ENCODE results near the gene SYT2.
"Not testable (repeated sequence)": the region's sequence is repeated elsewhere in the genome, so short reads cannot be mapped to it uniquely, and the experiment has no call there.

Gene SYT2

DNA sequence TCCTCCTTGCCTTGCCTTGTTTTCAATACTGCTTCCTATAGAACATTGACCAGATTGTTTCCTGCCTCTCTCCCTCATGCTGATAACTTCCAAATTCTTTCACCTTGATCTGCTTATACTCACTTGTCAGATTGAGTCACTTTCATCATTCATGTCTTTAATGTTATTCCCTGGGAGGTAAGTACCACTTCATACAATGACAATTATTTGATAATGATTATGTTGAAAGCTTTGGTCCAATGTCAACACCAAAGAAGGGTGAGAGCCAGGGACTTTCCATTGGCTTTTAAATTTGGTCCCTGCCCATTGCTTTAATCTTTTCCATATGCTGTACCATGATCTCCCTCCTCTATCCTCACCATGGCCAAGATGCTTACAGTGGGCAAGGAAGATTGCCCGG is 137.4 kb downstream of the SYT2 start:
- DNase-seq (ENCODE audit: low read depth, low spot score), result no peak

DNA sequence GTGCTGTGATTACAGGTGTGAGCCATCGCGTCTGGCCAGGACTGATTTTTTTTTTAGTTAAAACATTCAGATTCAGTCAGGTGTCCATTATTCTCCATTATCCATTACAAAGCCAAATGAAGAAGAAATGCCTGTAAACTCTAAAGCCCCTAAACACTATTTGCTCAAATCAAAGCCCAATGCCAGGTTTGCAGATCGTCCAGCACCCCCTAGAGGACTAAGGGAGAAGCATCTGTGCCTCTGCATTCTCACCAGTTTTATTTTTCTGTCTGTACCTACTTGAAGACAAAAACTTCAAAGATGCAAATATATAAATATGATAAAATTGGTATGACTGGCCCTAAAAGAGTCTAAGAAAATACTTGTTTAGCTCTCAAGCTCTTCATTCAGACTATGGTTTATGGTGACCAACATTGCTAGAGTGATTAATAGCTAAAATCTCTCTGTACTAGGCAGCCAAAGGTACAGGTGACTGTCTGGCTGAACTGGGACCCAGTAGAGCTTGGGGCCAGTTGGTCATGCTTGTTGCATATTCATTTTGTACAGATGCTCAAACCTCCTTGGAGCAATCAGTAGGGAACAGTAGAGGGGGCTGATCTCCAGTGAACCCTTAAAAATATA is 138.4 kb downstream of the SYT2 start:
- peak; percentile 66 for DNase-seq (ENCODE audit: low read depth, low spot score)

DNA sequence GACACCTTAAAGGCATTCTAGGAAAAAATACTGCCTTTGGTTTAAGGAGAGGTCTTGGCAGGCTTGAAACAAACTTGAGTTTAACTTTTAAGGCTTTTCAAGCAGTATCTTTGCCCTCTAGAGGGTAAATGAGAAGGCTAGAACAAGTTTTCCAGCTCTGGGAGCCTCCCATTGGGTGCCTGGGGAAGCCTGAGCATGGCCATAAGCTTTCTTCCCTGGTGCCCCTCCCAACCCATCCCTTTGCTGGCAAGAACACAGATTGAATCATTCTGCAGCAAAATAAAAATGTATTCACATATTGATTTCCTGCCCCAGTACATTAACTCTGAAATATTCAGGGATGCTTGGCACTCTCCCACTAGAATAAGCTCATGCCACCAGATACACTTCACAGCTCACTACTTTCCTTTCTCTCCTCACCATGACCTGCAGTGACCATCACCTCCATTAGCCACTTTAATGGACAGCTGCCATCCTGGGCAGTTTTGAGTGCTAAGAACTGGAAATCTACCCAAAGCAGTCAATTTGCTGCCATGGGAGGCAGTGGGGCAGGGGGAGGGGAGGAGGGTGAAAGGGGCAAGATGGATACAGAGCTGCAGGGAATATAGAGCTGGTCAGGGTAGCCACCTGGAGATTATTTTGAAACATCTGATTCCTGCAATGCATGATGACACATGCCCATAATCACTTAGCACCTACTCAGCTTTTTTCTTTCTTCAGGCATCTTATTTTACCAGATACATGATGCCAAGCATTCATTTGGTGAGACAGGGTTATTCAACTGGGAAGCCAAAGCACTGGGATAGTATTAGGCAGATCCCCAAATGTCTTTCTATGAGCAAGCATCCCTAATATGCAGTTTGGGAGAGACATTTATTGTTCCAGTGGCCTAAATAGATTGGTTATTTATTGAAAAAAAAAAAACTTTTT is 140.6 kb downstream of the SYT2 start:
- DNase-seq (ENCODE audit: low read depth, low spot score), result no peak

DNA sequence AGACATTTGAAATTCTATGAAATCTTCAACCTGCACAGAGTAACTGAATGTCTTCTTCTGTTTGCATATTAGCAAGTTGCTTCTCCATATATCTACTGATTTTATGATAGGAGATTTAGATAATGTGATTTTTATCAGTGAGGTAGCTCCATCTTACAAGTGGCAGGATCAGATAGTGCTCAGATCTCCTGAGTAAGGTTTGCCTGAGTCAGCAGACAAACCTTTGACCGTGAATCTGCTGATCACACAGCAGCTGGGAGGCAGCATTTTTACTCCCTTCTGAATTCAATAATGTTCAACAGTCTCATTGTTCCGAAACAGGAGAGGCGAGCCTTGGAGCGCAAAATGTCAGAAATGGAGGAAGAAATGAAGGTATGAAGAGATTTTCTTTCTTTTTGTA is 141.4 kb downstream of the SYT2 start:
- no peak for DNase-seq (ENCODE audit: low read depth, low spot score)

DNA sequence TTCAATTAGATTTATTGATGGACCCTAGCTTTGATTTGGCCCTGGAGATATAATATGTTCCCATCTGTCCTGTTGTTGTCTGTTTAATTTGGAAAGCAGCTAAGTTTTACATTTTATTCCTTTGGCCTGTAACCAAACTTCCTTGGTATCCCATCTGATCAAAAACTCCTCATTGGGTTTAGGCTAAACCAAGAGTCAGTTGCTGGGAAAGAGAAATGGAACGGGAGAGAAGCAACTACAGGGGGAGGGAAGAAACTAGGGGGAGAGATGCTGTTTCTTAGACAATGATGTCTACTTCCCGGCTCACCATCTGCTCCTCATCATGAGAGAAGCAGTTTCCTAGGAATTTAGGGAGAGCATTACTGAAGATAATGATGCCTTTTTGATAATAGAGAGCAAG is 141.8 kb downstream of the SYT2 start:
- no peak for DNase-seq (ENCODE audit: low read depth, low spot score)

DNA sequence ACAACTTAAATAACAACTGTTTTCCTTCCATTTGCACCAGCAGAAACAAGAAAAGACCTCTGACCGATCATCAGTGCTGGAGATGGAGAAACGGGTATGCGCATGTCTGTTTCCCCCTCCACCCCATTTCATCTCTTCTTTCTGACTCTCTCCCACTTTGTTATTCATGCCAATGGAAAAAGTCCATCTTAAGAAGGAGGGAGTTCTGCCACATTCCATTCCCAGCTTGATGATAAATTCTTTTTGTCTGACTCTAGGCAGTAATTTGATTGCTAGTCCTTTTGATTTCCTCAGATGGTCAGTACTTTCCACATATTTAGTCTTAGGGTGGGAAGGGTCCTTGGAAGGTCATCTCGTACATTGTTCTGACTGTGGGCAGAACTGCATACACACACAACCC is 142.5 kb downstream of the SYT2 start:
- DNase-seq (ENCODE audit: low read depth, low spot score), result peak; percentile 77

DNA sequence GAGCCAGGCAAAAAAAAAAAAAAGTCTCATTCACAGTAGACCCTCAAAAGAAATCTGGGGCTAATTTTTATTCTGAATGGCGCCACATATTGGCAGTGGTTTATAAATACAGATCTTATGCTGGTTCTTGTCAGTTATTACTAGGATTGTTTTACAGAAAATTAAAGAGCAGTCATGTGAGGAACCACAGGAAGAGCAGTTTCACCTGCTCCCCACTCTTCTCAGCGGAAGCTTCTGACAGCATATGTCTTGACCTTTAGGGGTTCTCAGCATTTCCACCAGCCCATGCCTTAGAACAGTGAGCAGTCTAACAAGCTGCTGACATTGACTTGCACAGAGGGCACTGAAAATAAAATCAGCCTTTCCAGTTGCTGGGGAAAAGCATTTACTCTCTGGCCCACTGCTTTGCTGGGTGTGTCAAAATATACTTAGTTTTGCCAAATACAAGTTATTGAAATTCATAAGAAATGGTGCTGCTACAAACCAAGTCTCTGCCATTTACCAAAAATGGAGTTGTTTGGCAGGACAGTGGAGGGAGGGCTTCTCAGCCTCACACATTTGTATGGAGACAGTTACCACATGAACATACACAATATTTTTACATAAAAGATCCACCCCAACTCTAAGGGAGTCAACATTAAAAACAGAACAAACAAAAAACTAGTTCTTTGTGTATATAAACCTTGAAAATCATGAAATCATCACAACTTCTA is 144.2 kb downstream of the SYT2 start:
- no peak for DNase-seq (ENCODE audit: low read depth, low spot score)

DNA sequence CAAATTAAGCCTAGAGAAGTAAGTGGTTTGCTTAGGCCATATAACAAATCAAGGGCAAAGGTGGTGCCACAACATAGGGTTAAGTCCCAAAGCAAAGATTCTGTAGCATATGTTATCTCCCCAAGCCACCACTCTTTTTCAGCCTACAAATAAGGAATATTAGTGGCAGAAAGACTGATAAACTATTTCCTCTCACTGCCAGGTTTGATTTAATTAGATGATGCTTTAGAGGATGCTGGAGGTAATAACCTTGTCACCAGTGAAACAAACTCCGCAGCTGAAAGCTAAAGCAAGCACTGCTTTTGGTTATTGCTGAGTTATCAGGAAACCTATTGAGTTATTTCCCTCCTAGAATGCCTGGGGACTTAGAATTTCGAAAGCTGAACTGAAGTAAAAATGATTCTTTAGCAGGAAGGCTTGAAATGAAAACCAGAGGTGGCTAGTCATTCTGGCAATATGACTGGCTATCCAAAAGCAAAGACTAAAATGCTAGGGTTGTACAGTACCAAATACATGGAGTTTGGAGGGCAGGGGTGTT is 145.2 kb downstream of the SYT2 start:
- DNase-seq (ENCODE audit: low read depth, low spot score), result no peak

DNA sequence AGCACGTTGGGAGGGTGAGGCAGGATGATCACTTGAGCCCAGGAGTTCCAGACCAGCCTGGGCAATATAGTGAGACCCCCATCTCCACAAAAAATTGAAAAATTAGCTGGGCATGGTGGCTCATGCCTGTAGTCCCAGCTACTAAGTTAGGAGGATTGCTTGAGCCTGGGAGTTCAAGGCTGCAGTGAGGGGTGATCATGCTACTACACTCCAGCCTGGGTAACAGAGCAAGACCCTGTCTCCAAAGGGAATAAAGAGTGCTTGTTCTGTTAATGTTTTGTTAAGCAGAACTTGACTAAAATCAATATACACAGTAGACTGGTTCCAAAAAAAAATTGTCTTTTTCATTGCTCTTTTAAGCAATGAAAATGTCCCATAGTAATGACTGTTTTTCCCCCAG is 146.4 kb downstream of the SYT2 start:
- no peak for DNase-seq (ENCODE audit: low read depth, low spot score)

DNA sequence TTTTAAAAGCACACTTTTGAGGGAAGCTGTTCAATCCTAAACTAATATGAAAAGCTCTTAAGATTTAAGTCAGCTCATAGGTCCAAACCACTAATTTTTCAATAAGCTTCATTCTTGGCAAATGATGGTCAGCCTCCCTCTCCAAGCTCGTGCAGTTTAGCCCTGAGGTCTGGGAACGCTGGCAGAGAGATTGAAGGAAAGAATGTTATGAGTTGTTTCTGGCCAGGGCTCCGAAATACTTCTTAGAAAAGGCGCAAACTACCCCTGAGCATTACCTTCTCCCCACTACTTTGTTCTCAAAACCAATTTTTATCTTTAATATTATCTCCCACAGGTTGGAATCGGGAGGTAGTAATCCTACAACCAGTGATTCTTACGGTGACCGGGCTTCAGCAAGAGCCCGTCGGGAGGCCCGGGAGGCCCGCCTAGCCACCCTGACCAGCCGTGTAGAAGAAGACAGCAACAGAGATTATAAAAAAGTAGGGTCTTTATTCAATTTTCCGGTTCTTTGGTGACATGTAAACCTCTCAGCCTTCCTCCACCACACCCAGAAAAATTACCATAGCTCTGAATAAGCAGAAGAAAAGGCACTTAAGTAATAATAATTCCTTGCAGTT is 147.7 kb downstream of the SYT2 start:
- peak; percentile 60 for DNase-seq (ENCODE audit: low read depth, low spot score)

DNA sequence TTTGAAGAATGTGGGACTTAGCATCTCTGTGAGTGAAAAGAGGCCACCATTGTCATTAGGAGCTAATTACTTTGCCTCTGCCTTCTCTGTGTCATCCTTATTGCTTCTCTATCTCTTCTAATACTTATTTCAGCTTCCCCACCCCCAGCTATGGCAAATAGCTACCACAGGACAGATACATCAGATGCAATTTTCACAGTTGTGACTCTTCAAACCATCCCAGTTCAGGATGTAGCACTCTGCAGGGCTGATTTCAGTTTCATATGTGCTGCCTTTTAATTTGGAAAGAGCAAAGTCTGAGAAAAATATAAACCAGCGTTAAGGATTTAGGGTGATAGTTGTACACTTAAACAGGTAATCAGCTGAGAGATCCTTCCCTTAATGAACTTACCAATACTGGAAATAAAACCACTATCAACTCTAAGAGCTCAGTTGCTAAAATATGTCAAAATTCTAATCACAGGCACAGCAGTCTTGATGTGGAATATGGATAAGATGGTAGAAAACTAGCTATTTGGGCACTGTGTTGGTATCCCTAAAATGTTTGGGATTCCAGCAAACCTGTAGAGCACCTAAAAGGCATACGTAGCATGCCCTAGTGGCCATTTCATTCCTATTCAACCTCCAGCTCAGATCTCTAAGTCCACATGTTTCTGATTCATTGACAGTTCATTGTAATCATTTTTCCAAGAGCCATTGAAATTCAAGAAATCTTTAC is 148.4 kb downstream of the SYT2 start:
- DNase-seq (ENCODE audit: low read depth, low spot score), result no peak

DNA sequence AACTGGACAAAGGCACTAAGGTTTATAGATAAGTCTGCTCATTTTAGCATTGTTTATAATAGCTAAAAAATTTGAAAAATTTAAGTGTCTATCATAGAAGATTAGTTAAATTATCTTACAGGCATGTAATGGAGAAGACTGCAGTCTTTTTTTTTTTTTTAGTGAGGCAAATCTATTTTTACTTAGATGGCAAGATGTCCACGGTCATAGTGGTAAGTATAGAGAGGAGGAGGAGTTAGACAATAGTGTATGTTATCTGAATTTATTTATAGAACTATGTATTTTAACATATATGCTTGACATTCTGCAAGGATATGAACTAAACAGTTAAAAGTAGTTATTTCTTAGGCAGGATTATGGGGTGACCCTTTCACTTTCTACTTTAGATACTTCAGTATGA is 149.0 kb downstream of the SYT2 start:
- no peak for DNase-seq (ENCODE audit: low read depth, low spot score)

DNA sequence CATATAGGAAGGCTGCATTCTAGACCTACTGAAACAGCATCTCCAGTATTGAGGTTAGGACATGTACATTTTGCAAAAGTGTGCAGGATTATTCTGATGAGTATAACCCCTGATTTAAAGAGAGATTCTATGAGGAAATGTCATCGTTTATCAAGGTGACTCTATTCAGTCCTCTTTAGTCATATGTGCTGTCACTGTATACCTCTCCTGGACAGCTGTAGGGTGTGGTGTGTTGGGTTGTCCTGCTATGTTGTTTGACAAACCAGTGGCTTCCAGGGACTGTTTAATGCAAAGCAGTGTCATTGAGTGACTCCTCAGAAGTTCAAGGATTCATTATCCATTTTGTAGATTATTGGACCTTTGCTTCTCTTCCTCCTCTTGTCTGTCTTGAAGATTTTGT is 152.6 kb downstream of the SYT2 start:
- not testable (repeated sequence) for DNase-seq (ENCODE audit: low read depth, low spot score)

DNA sequence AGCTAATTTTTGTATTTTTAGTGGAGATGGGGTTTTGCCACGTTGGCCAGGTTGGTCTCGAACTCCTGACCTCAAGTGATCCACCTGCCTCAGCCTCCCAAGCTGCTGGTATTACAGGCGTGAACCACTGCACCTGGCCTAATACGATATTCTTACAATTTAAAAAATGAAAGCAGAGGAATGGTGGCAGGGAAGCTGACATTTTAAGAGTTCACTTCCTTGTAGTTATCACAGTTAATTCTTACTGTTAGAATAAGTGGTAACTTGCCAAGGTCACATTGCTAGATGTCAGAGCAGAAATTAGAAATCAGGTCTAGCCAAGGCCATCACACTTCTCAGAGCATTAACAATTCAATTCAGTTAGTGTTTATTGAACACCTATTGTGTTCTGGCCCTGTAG is 154.2 kb downstream of the SYT2 start:
- DNase-seq (ENCODE audit: low read depth, low spot score), result not testable (repeated sequence)

DNA sequence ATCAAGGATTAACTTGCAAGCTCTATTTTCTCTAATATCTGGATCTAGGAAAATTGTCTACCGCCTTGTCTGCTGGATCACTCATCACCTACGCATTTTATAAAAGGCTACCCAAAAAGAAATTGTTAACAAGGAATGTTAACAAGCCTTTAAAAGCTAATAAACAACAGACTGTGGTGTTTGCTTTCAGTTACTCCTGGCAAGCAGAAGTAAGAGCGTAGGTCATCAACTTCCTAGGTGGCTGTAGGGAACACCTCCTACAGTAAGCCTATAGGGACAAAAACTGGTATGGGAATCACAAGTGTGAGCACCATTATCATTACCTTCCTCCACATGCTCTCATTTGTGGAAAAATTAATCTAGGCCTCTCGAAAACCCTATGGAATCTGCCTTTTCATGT is 155.6 kb downstream of the SYT2 start:
- DNase-seq (ENCODE audit: low read depth, low spot score), result not testable (repeated sequence)

DNA sequence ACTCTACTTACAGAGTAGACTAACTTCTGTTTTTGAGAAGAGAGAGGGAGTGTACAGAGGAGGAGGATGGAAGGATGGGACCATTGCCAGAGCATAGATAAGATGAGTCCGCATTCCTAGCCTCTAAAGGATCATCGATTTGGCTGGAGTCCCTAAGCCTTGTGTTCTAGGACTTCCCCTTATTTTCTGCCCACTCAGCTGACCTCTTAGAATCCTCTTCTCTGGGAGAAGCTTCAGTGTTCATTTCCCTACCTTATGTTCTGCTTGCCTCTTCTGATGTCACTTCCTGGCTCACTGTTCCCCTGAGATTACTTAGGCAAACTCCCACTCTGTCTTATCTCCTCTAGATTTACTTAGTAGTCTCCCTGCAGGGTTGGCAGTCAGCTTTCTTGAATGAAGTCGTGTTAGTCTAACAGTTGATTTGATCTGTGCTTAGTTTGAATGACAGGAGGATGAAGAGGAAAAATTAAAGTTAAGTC is 156.7 kb downstream of the SYT2 start:
- no peak for DNase-seq (ENCODE audit: low read depth, low spot score)

DNA sequence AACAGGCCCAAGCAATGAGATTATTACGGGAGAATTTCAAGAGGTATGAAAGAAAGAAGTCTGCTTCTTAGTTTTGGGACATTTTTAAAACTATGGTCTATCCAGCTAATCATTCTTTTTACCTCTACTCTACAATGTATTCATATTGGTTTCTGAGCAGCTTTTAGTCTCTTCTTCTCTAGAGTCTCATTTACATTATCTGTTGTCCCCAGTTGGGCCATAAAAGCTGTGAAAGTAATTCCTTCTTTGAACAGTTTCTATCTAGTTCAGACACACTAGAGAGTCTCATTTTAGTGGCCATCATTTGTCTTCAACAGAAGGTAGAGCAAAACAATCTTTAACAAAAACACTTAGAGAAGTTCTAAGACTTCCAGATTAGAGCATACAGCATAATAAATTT is 157.2 kb downstream of the SYT2 start:
- not testable (repeated sequence) for DNase-seq (ENCODE audit: low read depth, low spot score)

DNA sequence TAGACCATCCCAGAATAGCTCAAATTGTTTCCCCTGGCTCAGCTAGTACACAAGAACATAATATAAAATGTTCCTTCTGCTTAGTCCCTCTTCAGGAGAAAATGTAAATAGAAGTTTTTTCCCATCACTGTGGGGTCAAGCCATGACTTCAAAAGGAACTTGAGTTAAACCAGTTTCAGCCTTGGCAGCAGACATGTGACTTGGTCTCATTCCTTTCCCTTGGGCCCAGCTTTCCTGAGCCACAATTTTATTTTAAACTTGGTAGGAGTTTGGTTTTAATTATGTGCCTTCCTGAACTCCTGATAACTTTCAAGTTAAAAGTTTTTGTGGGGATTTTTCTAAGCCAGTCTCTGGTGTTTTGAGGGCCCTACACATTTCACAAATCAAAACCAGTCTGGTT is 157.6 kb downstream of the SYT2 start:
- not testable (repeated sequence) for DNase-seq (ENCODE audit: low read depth, low spot score)

DNA sequence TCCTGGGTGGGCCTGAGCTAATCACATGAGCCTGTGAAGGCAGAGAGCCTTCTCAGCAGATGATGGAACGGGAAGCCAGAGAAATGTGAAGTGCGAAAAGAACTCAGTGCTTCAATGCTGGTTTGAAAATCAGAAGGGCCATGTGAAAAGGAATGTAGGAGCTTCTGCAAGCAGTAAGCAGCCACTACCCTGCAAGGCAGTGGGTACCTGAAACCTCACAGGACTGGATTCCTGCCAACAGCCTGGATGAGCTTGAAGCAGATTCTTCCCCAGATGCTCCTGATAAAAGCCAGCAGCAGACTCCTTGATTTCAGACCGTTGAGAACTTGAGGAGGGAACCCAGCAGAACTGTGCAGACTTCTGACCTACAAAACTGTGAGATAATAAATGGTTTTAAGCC is 158.6 kb downstream of the SYT2 start:
- DNase-seq (ENCODE audit: low read depth, low spot score), result peak; percentile 39

DNA sequence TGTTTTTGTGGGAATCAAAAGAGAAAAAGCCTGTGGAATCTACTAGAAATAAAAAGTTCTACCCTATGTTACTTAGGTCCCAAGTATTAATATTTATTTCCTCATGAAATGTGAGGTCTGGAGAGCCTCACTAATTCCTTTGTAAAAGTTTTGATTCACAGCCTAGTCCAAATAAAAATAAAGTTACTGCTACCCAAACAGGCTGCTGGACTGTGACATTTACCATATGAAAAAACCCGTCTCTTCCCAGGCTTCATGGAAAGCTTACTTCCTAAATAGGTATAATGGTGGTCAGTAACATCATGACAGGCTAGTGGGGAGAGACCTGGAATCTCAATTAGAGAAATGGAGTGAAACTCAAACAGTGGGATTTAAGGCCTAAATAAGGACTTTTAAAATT is 160.2 kb downstream of the SYT2 start:
- DNase-seq (ENCODE audit: low read depth, low spot score), result not testable (repeated sequence)

DNA sequence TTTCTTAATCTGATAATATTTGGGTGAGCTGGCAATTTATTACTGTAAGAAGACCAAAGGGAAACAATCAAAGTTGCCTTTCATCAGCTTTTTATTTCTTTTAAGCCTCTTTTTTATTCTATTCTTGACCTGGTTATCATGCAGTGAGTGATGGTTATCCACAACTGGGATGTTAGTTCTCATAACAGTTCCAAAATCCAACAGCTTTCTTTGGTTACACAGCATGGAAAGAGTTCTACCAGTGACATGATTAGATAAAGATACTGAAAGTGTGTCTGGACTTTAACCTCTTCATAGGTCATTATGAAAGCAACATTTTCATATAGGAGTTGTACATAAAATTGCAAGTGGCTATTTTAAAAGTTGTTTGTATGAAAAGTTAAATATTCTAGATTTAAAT is 163.0 kb downstream of the SYT2 start:
- no peak for DNase-seq (ENCODE audit: low read depth, low spot score)
